ENCODE measurements around the gene TRIM69.
"Not testable (repeated sequence)": the region's sequence is repeated elsewhere in the genome, so short reads cannot be mapped to it uniquely, and the experiment has no call there.

TRIM69 gene

GRCh38 chr15:44753345-44753744 lies 17.0 kb downstream of the TRIM69 start:
- DNase-seq, result no peak

DNA sequence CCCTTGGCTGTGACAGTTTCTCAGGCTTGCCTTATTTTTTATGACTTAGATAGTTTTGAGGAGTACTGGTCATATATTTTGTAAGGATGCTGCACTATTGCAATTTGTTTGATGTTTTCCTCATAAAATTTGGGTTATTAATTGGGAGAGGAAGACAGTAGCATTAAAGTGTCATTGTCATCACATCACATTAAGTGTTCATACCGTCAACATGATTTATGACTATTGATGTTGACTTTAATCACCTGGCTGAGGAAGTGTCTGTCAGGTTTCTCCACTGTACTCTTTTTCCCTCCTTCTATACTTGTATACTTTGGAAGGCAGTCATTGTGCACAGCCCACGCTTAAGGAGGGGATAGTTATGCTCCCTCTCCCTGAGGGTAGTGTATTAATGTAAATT lies 26.9 kb downstream of the TRIM69 start:
- DNase-seq, result no peak

GRCh38 chr15:44763848-44764247 lies 27.5 kb downstream of the TRIM69 start:
- no peak for DNase-seq

DNA sequence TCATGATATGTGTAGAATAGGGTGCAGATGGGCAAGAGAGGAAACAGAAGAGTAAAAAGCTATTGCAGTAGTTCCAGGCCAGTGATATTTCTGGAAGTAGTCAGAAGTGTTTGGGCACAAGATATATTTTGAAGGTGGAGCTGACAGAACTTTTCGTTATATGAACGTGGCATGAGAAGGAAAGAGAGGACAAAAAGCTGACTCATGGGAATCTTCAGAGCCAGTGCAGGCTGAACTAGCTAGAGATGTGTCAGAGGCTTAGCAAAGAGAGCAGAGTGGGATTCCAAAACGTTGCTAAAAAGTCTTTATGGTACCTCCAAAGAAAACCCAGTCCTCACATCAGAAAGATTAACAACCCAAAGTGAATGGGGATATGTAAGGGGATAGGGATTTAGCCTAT lies 28.7 kb downstream of the TRIM69 start:
- no peak for DNase-seq

GRCh38 chr15:44769521-44769920 lies 33.2 kb downstream of the TRIM69 start:
- no peak for DNase-seq

DNA sequence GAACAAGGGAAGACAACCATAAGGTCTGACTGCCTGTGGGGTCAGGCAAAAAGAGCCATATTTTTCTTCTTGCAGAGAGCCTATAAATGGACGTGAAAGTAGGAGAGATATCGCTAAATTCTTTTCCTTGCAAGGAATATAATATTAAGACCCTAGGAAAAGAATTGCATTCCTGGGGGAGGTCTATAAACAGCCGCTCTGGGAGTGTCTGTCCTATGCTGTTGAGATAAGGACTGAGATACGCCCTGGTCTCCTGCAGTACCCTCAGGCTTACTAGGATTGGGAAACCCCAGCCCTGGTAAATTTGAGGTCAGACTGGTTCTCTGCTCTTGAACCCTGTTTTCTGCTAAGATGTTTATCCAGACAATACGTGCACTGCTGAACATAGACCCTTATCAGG lies 34.4 kb downstream of the TRIM69 start:
- not testable (repeated sequence) for DNase-seq

GRCh38 chr15:44775953-44776352 lies 39.6 kb downstream of the TRIM69 start:
- peak; percentile 83 to 89 for DNase-seq

GRCh38 chr15:44779761-44780160 lies 43.4 kb downstream of the TRIM69 start:
- no peak for DNase-seq

DNA sequence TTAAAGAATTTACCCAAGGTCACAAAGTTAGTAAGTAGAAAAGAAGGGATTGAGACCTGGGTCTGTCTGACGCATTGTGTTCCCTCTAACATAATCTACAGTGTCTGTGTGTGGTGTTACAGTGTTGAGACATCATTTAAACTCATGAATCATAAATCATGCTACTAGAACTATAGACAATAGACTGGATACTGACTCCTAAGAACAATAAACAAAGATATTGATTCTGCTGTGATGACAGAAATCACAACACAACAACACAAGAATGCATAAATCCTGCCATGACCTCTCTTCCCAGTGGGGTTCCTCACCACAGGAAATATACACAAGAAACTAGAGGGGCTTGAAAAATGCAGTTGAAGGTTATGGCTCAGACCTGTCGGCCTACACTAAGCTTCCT lies 44.3 kb downstream of the TRIM69 start:
- DNase-seq, result no peak

DNA sequence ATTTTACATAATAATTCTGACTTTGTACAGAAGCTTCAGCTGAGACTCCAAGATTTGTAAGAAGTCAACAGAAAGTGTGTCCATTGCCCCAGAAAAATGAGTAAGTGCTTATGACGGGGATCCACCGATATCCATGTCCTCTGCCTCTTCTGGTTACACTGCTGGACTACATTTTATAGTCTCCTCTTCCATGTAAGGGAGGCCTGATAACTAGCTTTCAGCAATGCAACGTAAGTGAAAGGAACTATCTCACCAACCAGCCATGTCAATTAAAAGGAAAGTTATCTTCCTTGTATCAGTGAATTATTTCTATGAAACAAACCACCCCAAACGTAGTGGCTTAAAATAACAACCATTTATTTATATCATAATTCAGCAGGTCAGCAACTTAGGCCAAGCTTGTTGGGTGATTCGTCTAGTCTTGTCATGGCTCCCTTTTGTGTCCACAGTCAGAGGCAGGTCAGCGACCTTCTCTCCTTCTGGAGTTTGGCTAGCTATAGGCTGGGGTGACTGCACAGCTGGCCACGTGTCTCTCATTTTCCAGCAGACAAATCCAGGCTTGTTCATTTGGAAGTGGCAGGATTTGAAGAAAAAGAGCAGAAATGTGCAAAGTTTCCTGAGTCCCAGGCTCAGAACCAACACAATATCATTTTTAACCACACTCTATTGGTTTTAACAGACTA lies 44.9 kb downstream of the TRIM69 start:
- DNase-seq, result no peak

GRCh38 chr15:44782516-44782915 lies 46.2 kb downstream of the TRIM69 start:
- no peak for DNase-seq

DNA sequence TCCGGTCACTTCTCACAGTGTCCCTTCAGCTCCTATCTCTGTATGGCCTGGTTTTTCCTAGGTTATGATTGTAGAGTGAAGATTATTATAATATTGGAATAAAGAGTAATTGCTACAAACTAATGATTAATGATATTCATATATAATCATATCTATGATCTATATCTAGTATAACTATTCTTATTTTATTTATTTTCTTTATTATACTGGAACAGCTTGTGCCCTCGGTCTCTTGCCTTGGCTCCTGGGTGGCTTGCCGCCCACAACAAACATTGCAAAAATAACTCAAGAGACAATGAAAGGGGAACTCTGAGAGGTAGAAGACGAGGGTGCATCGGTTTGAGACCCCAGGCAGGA lies 48.6 kb downstream of the TRIM69 start:
- DNase-seq, result not testable (repeated sequence)

DNA sequence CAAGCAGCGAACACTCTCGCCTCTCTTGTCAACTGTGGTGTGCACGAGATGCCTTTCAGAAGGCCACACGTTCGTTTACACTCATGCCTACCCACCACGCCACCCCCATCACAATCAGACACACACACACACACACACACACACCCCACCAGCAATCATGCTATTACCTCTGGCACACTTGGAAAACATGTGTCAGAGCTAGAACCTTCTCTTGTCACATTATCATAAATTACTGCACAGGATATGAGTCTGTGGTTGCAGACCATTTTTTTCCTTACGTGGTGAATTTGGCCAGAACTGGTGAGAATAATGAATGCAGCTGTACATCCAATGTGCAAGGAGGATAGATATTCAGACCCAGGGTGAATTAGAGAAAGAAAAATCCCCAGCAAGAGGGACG lies 52.4 kb downstream of the TRIM69 start:
- DNase-seq, result no peak

DNA sequence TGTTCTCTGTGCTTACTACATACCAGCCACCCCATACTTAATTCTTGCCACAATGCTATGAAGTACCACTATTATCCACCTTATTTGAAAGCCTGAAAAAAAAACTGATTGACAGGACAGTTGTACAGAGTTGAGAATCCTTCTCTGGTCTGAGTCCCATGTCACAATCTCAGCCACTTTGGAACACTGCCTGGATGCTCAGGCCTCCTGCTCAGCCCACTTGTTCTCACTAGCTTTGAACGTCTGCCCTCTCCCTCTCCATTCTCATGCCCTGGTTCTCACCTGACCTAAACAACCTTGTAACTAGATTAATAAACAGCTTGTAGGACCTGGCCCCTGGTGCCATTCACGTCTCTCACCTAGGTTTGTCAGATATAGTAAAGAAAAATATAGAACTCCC lies 53.9 kb downstream of the TRIM69 start:
- no peak for DNase-seq

GRCh38 chr15:44790656-44791055 lies 54.3 kb downstream of the TRIM69 start:
- DNase-seq, result no peak

DNA sequence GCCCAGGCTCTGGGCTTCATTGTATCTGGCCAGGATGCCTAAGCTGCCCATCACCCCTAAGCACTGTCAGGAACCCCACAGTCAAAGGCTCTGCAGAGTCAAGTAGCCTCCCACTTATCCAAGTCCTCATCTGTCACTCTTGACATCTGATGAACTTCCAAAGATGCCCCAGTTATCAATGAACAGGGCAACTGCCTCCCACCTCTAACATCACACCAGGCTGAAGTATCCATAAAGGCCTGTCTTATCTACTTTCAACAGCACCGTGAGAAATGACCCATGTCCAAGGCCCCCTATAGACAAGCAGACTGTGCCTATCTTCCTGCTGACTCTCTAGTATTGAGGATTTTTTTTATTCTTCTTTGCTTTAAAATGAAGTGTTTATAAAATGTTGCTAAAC lies 56.4 kb downstream of the TRIM69 start:
- DNase-seq, result no peak

DNA sequence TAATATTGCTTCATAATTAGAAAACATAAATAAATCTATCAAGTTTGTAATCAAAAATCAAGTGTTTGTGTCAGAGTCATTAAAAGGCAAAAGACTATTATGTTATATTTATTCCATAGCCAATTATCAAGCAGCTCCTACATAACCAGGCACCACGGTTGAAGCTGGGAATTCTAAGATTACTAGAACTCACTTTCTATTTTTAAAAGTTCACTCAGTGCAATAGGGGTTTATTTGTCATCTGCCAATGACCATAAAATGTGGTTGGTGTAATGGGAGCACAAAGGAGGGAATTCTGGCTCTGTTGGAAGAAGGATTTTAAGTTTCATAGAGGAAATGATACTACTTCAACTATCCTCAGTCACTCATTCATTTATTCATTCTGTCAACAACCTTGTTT lies 57.7 kb downstream of the TRIM69 start:
- DNase-seq, result no peak

DNA sequence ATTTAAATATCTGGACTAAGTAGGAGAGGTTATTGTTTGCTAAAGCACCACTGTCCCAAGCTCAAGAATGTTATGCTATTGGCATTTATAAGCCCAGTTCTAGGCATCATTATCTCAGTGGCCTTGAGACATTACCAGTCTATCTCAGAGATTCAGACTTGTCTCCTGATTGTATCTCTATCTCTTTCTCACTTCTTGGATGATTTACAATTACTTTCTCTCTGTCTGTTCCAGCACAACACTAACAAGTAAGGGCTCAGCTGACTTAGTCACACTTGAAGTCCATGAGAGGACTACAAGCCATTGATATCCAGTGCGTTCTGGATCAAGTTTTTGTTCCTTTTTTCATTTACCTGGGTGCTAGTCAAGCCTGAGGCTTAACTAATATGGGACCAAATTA lies 60.2 kb downstream of the TRIM69 start:
- no peak for DNase-seq

DNA sequence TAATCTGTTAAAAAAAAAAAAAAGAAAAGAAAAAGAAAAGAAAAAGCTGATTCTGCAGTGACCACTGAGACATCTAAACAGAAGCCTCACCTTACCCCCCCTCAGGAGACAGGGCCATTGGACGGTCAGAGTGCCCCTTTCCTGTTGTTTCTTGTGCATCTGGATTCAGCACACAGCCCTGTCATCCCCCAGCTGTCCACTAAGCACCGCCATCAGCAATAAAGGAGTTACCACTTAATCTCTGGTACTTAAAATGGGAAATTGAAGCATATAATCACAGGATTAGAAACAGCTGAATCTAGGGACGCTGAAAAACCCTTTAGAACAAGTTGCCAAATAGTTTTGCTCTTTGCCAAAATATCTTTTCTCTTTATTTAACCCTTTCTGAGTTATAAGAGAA lies 62.5 kb downstream of the TRIM69 start:
- DNase-seq, result peak in 1 of 2 experiments; percentile 12

GRCh38 chr15:44801364-44801763 lies 65.0 kb downstream of the TRIM69 start:
- no peak for DNase-seq

DNA sequence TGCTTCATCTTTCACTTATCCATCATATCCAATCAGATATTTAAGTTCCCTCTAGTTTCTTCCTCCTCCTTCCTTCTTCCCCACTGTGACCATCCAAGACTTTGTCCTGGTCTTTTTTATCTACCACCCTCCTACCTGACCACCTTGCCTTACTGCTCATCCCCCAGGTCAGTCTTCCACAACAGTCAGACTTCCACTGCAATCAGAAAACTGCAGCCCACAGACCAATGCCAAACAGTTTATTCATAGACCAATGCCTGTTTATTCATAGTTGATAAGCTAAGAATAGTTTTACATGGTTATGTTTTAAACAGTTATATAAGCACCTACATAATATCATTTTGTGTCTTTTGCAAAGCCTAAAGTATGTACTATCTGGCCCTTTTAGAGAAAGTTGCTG lies 65.5 kb downstream of the TRIM69 start:
- DNase-seq, result no peak

GRCh38 chr15:44802336-44802735 lies 66.0 kb downstream of the TRIM69 start:
- DNase-seq, result no peak

DNA sequence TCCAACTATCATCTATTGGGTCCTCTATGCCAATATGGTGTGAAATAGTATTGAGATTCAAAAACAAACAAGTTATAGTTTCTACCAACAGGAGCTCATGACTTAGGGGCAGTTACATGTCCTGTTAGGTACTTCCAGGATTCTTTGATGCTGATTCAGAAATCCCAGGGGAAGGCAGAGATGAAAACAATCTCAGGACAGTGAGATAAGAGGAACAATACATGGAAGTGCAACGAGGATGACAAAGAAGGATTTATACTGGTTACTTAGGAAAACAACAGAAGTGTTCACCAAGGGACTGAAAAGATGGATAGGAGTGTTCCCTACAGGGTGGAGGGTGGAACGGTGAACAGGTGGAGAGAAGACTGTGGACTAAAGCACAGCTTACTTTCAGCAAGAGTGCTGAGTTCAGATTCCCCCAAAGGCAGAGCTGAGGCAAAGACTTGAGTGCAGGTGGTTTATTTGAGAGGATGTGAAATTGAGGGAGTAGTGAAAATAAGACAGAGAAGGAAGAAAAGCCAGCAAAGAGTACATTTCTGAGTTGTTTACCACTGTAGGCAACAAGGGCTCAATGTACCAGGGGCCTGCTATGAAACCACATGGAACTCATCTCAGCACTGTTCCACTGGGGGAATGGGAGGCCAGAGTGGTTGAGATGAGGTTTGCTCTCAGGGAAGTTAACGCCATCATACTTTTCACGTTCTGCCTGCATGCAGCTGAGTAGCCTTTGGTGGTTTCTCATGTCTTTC lies 68.1 kb downstream of the TRIM69 start:
- DNase-seq, result no peak

DNA sequence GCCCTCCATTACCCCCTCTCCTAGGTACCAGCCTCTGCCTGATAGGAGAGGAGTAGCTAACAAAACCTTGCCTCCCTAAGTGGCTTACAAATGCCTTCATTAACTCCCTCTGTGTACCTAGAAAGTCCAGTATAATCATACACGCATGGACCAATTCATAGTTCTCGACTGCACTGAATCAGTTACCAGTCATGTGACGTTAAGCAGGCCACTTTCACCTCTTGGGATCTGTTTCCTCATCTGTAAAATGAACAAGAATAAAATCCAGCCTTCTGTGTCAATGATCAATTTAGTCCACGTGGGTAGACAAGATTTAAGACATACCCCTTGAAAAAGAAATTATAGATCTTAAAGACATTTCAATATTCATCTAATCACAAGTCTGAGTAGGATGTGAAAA lies 72.2 kb downstream of the TRIM69 start:
- DNase-seq, result no peak

GRCh38 chr15:44810237-44810636 lies 73.9 kb downstream of the TRIM69 start:
- no peak for DNase-seq
